Upper lobe of right lung (tissue), 1 donor: Measurements from ENCODE around the gene PJA2. TPM values are rescaled to one million over a fixed set of nuclear protein-coding genes. Genes with fewer than 3 reads are reported as not detected.

Experiments
- ATAC-seq: fragments of 200-7000 bp; cut with Tn5 transposase; one replicate; pipeline ENCODE4 v1.9.1; 2020; ENCODE audit warnings: mild to moderate bottlenecking, moderate library complexity
- DNase-seq: peaks from one replicate; pipeline ENCODE4 v3.0.0-alpha.2; 2020
- H3K27ac ChIP-seq: fragments of 200-600 bp; one replicate; pipeline ENCODE4 v1.8.0; 2022
- H3K27me3 ChIP-seq: fragments of 200-600 bp; one replicate; pipeline ENCODE4 v1.8.0; 2022; ENCODE audit warnings: mild to moderate bottlenecking
- H3K36me3 ChIP-seq: fragments of 200-600 bp; one replicate; pipeline ENCODE4 v1.8.0; 2022
- H3K4me1 ChIP-seq: fragments of 200-600 bp; one replicate; pipeline ENCODE4 v1.8.0; 2022
- H3K4me3 ChIP-seq: fragments of 200-600 bp; one replicate; pipeline ENCODE4 v1.8.0; 2022; ENCODE audit warnings: mild to moderate bottlenecking
- H3K9me3 ChIP-seq: fragments of 200-600 bp; one replicate; pipeline ENCODE4 v1.8.0; 2022
- intact Hi-C: fragments of 100-400 bp; cut with DNase I; formaldehyde crosslinking; loops from one replicate; pipeline ENCODE4 v1.11.0; 2022
- total RNA-seq: library from RNA; stranded (reverse); fragmentation: NEBNext Ultra II Directional; extraction: Animal tissue kit (Norgen Biotek cat#: 25700); gene quantifications from one replicate; pipeline ENCODE4 v1.2.1, GENCODE V29; 2021
- TF ChIP-seq, protein P1 (sequence below): fragments of 200-600 bp; IDR thresholded peaks from one replicate; pipeline ENCODE4 v1.8.0; 2022; ENCODE audit warnings: antibody characterized with exemption
- donor health status: DM: no; HTN: yes; CAD: no; lungs with severe emphysema.

PJA2 gene
- total RNA-seq, 1 donor from 2014 or later: 93.9 TPM

- Histone ChIP-seq H3K27me3 (no peaks in the 10 kb centered on the region), H3K9me3 (no peaks in the 10 kb centered on the region), H3K4me3 (no peak overlapping the region), H3K36me3 (peaks cover 39% of the 10 kb centered on the region), H3K27ac (no peak overlapping the region), H3K4me1 (peaks cover 5% of the 10 kb centered on the region)
- intact Hi-C loops: no loop called here
- TF ChIP-seq, protein P1, sequence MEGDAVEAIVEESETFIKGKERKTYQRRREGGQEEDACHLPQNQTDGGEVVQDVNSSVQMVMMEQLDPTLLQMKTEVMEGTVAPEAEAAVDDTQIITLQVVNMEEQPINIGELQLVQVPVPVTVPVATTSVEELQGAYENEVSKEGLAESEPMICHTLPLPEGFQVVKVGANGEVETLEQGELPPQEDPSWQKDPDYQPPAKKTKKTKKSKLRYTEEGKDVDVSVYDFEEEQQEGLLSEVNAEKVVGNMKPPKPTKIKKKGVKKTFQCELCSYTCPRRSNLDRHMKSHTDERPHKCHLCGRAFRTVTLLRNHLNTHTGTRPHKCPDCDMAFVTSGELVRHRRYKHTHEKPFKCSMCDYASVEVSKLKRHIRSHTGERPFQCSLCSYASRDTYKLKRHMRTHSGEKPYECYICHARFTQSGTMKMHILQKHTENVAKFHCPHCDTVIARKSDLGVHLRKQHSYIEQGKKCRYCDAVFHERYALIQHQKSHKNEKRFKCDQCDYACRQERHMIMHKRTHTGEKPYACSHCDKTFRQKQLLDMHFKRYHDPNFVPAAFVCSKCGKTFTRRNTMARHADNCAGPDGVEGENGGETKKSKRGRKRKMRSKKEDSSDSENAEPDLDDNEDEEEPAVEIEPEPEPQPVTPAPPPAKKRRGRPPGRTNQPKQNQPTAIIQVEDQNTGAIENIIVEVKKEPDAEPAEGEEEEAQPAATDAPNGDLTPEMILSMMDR: no peak
- no peak for DNase-seq
- no peak for ATAC-seq
These were observed 35.8 kb downstream of the PJA2 start for GRCh38 chr5:109373932-109374331.

DNA sequence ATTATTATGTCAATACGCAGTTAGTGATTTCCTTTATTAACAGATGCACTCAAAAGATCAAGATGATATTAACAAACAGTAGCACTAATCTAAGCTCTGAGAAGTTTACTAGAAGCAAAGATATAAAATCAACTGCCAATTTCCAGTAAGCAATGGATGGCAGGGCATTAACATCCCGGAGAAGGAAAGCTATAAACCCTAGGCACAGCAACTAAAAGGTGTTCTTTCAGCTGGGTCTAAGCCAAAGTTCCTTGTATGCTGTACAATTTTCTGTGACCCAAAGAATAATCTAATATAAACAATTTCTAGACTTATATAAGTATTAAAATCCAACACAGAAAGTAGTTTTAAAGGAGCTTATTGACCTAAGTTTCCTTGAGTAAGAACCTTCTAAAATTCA, 39.4 kb downstream of the PJA2 start:
- DNase-seq (no peak), ATAC-seq (no peak)
- Histone ChIP-seq H3K27me3 (no peaks in the 10 kb centered on the region), H3K27ac (no peak overlapping the region), H3K4me1 (peaks cover 5% of the 10 kb centered on the region), H3K36me3 (peaks cover 46% of the 10 kb centered on the region), H3K9me3 (no peaks in the 10 kb centered on the region), H3K4me3 (no peak overlapping the region)
- intact Hi-C loops: no loop called here
- TF ChIP-seq, protein P1: no peak

DNA sequence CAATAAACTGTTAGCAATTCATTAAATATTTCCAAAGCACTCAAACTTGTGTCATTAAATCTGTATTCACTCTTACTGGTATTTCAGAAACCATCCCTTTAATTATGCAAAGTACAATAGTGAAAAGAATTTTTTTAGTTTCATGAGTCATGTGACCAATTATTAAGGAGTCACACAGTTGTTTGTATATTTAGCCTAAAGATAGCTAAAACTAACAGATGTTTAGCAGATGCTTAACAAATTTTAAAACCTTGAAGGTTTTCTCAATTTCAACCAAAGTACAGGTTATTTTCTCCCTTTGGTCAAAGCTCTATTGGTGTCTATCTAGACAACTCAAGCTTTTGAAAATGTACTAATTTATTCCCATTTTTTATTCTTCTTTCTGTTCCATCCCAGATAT, 44.1 kb downstream of the PJA2 start:
- DNase-seq (no peak), ATAC-seq (no peak)
- H3K27me3 ChIP-seq: no peaks in the 10 kb centered on the region
- peaks cover 59% of the 10 kb centered on the region for H3K36me3 ChIP-seq
- H3K9me3 ChIP-seq: no peaks in the 10 kb centered on the region
- no peak overlapping the region for H3K27ac ChIP-seq
- H3K4me3 ChIP-seq: no peak overlapping the region
- intact Hi-C loops: no loop called here
- no peaks in the 10 kb centered on the region for H3K4me1 ChIP-seq
- TF ChIP-seq, protein P1: no peak

- intact Hi-C loops: no loop called here
- Histone ChIP-seq H3K9me3 (no peaks in the 10 kb centered on the region), H3K4me3 (no peak overlapping the region), H3K36me3 (peaks cover 65% of the 10 kb centered on the region), H3K27me3 (no peaks in the 10 kb centered on the region), H3K4me1 (no peaks in the 10 kb centered on the region), H3K27ac (no peak overlapping the region)
- DNase-seq (no peak), ATAC-seq (no peak)
- TF ChIP-seq, protein P1: no peak
These were observed 44.8 kb downstream of the PJA2 start for GRCh38 chr5:109364977-109365376.

- intact Hi-C loops: no loop called here
- H3K36me3 ChIP-seq: peaks cover 62% of the 10 kb centered on the region
These were observed 50.1 kb downstream of the PJA2 start for GRCh38 chr5:109359642-109360041.

GRCh38 chr5:109357807-109358206, 52.0 kb downstream of the PJA2 start:
- no peaks in the 10 kb centered on the region for H3K27me3 ChIP-seq
- no peak overlapping the region for H3K4me3 ChIP-seq
- no peaks in the 10 kb centered on the region for H3K9me3 ChIP-seq
- no peak for DNase-seq
- ATAC-seq: no peak
- no peak overlapping the region for H3K27ac ChIP-seq
- H3K36me3 ChIP-seq: peaks cover 60% of the 10 kb centered on the region
- intact Hi-C loops: no loop called here
- no peaks in the 10 kb centered on the region for H3K4me1 ChIP-seq
- TF ChIP-seq, protein P1: no peak

More at GRCh38 chr5:109359642-109360041, 50.1 kb downstream of the PJA2 start:
- no peaks in the 10 kb centered on the region for H3K27me3 ChIP-seq
- DNase-seq: no peak
- no peak overlapping the region for H3K4me3 ChIP-seq
- H3K9me3 ChIP-seq: no peaks in the 10 kb centered on the region
- H3K27ac ChIP-seq: no peak overlapping the region
- ATAC-seq: no peak
- H3K4me1 ChIP-seq: no peaks in the 10 kb centered on the region
- TF ChIP-seq, protein P1: no peak
